Suprapubic skin (tissue), 3 donors: Measurements from ENCODE around the gene COL15A1.

Experiments used
- POLR2A ChIP-seq, 2 donors: fragments of 450-650 bp; IDR thresholded peaks; one replicate each; pipeline ENCODE4 v1.6.1; 2017; ENCODE audit warnings: antibody characterized with exemption in 2 of 2, mild to moderate bottlenecking in 2 of 2, moderate library complexity in 2 of 2
- TF ChIP-seq, protein P1 (sequence below), 2 donors: fragments of 200-600 bp in 1 of 2; fragments of 450-650 bp in 1 of 2; sonication (generic) in 1 of 2; IDR thresholded peaks; one replicate each; pipeline ENCODE4 v1.5.1; 2016 to 2019; ENCODE audit warnings: antibody characterized with exemption in 2 of 2, mild to moderate bottlenecking in 1 of 2, moderate library complexity in 1 of 2

DNA sequence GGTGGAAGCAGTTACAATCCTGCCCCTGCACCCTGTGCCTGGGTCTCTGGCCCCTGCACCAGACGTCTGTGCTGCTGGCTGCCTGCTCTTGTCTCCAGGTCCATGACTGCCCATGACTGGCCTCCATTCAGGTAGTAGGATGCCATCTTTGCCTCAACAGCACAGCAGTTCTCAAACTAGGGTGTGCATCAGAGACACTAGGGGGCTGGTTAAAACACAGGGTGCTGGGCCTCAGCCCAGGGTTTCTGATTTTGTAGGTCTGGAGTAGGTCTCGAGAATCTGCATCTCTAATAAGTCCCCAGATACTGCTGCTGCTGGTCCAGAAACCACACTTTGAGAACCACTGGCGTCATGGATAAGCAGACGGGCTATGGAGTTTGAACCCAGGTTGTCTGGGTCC lies 24.0 kb downstream of the COL15A1 start:
- TF ChIP-seq, protein P1, sequence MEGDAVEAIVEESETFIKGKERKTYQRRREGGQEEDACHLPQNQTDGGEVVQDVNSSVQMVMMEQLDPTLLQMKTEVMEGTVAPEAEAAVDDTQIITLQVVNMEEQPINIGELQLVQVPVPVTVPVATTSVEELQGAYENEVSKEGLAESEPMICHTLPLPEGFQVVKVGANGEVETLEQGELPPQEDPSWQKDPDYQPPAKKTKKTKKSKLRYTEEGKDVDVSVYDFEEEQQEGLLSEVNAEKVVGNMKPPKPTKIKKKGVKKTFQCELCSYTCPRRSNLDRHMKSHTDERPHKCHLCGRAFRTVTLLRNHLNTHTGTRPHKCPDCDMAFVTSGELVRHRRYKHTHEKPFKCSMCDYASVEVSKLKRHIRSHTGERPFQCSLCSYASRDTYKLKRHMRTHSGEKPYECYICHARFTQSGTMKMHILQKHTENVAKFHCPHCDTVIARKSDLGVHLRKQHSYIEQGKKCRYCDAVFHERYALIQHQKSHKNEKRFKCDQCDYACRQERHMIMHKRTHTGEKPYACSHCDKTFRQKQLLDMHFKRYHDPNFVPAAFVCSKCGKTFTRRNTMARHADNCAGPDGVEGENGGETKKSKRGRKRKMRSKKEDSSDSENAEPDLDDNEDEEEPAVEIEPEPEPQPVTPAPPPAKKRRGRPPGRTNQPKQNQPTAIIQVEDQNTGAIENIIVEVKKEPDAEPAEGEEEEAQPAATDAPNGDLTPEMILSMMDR (IDR thresholded peaks at IDR 0.05), result no peak
- TF ChIP-seq POLR2A (IDR thresholded peaks at IDR 0.05), result no peak
